Common myeloid progenitor, CD34-positive (primary cell): ENCODE data around the gene KIF4A.
"Not testable (repeated sequence)": the region's sequence is repeated elsewhere in the genome, so short reads cannot be mapped to it uniquely, and the experiment has no call there.

Experiments
- CTCF ChIA-PET: fragments of 350-600 bp; sonication (Branson Sonifier 250); formaldehyde crosslinking; loops from one replicate; lab custom pipeline; 2021; ENCODE audit warnings: antibody characterized with exemption; lab: Charles Lee
- POLR2A ChIA-PET: fragments of 350-600 bp; sonication (Branson Sonifier 250); formaldehyde crosslinking; loops from one replicate; lab custom pipeline; 2021; ENCODE audit warnings: antibody characterized with exemption; lab: Charles Lee
- DNase-seq, 3 donors: peaks; one replicate each; pipeline versions ENCODE4 v3.0.0 to v3.0.0-alpha.2; 2013
- H3K27ac ChIP-seq, 2 experiments: 1 replicate in 1 of 2; 2 replicates in 1 of 2; pipeline ENCODE4 v1.7.0; 2013; ENCODE audit warnings: inconsistent platforms in 2 of 2, low read length in 2 of 2, mild to moderate bottlenecking in 2 of 2, low read depth in 1 of 2, moderate library complexity in 1 of 2; ENCODE audit not compliant: severe bottlenecking in 2 of 2, insufficient read depth in 1 of 2, poor library complexity in 1 of 2
- H3K27me3 ChIP-seq, 5 experiments: replicated peaks in 2 of 5; 1 replicate in 3 of 5; 2 replicates in 2 of 5; pipeline versions ENCODE4 v1.6.1 to v1.7.0; 2013; ENCODE audit warnings: low read length in 4 of 5, mild to moderate bottlenecking in 2 of 5, moderate library complexity in 2 of 5, inconsistent platforms in 1 of 5; ENCODE audit not compliant: insufficient read depth in 5 of 5, control insufficient read depth in 4 of 5
- H3K36me3 ChIP-seq, 4 experiments: 1 replicate in 2 of 4; 2 replicates in 2 of 4; pipeline versions ENCODE4 v1.6.1 to v1.7.0; 2013; ENCODE audit warnings: low read length in 3 of 4, control low read depth in 1 of 4, mild to moderate bottlenecking in 1 of 4; ENCODE audit not compliant: control insufficient read depth in 4 of 4, insufficient read depth in 4 of 4
- H3K4me1 ChIP-seq, 4 experiments: 1 replicate in 3 of 4; 2 replicates in 1 of 4; pipeline versions ENCODE4 v1.6.1 to v1.7.1; 2013; ENCODE audit warnings: low read length in 3 of 4, mild to moderate bottlenecking in 3 of 4, control low read depth in 1 of 4, inconsistent platforms in 1 of 4, moderate library complexity in 1 of 4; ENCODE audit not compliant: control insufficient read depth in 4 of 4, insufficient read depth in 4 of 4; ENCODE audit errors: control extremely low read depth in 1 of 4
- H3K4me3 ChIP-seq, 7 experiments: 1 replicate in 4 of 7; 2 replicates in 3 of 7; pipeline versions ENCODE4 v1.5.1 to v1.7.0; 2013; ENCODE audit warnings: mild to moderate bottlenecking in 7 of 7, low read length in 6 of 7, moderate library complexity in 6 of 7, inconsistent platforms in 2 of 7, low read depth in 2 of 7, control low read depth in 1 of 7; ENCODE audit not compliant: insufficient read depth in 4 of 7, control insufficient read depth in 1 of 7; ENCODE audit errors: extremely low read depth in 1 of 7
- H3K9me3 ChIP-seq, 5 experiments: 1 replicate in 4 of 5; 2 replicates in 1 of 5; pipeline versions ENCODE4 v1.6.1 to v1.7.1; 2013; ENCODE audit warnings: low read length in 4 of 5, mild to moderate bottlenecking in 2 of 5, inconsistent platforms in 1 of 5, low read depth in 1 of 5, moderate library complexity in 1 of 5; ENCODE audit not compliant: control insufficient read depth in 4 of 5, insufficient read depth in 2 of 5; ENCODE audit errors: control extremely low read depth in 1 of 5
- WGBS: methylation state at CpG from one replicate; pipeline ENCODE4 v1.1.5; 2013; ENCODE audit not compliant: insufficient coverage; 5-methylcytosine and 5-hydroxymethylcytosine counted together

The KIF4A gene

DNA sequence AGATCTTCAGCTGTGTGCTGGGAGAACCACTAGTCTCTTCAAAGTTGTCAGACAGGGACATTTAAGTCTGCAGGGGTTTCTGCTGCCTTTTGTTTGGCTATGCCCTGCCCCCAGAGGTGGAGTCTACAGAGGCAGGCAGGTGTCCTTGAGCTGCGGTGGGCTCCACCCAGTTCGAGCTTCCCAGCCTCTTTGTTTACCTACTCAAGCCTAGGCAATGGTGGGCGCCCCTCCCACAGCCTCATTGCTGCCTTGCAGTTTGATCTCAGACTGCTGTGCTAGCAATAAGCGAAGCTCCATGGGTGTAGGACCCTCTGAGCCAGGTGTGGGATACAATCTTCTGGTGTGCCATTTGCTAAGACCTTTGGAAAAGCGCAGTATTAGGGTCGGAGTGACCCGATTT lies 78.8 kb downstream of the KIF4A start:
- H3K4me1 ChIP-seq, DNase-seq, CTCF ChIA-PET, H3K27ac ChIP-seq, H3K4me3 ChIP-seq, H3K27me3 ChIP-seq, POLR2A ChIA-PET, H3K9me3 ChIP-seq, H3K36me3 ChIP-seq: not testable (repeated sequence)
- 83% methylated on average over 7 of the region's 7 CpGs for WGBS

DNA sequence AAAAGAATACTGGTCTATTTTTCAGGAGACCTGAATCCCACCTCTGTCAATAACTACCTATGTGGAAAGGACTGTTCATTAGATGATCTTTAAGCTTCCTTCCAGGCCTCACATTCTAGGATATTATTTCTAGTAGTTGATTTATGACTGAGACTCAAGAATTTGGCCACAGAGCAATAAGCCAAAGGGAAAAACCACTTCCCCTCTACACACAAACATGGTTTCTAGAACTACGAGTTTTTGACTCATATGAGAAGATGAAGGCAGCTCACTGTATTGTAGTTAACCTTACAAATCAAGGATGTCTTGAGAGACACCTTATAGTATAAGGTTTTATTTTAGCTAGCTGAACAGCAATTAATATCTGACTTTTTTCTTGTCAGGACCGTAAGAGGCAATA lies 96.3 kb downstream of the KIF4A start:
- Histone ChIP-seq H3K27ac (no peak overlapping the region), H3K4me1 (peaks cover 0 to 8% (median 2%) of the 10 kb centered on the region in 4 experiments), H3K27me3 (no peaks in the 10 kb centered on the region), H3K4me3 (no peak overlapping the region), H3K9me3 (no peaks in the 10 kb centered on the region), H3K36me3 (peaks cover 0 to 8% (median 3%) of the 10 kb centered on the region in 4 experiments)
- POLR2A ChIA-PET = no interaction called here
- CTCF ChIA-PET = interaction anchor here (1.2 kb wide), 1 partner anchor 47 kb away, joined by 3 read pairs; no protein-coding TSS in a partner anchor
- DNase-seq = peak; percentile 15 to 68 (median 62)
- WGBS = 67% methylated on average over 1 of the region's 2 CpGs

DNA sequence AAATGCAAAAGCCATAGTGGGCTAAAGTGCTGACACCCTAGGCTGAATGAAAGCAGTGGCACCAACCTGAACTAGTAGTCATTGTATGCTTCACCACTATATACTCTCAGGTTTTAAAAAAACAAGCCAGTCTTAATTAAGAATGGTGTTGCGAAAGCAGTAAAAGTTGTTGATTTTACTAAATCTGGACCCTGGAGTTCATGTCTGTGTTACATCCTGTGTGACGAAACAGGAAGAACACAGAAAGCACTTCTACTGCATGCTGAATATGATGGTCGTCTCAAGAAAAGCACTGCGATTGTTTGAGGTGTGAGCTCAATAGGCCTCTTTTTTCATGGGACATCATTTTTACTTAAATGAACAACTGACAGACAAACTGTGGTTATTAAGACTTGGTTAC lies 109.0 kb downstream of the KIF4A start:
- CTCF ChIA-PET = no interaction called here
- H3K4me1 ChIP-seq = peaks cover 0 to 6% (median 0%) of the 10 kb centered on the region in 4 experiments
- no peak overlapping the region for H3K4me3 ChIP-seq
- DNase-seq = peak in 2 of 3 donors; percentile 14 to 37
- H3K9me3 ChIP-seq = no peaks in the 10 kb centered on the region
- H3K27me3 ChIP-seq = no peaks in the 10 kb centered on the region
- 74% methylated on average over 3 of the region's 4 CpGs for WGBS
- POLR2A ChIA-PET = no interaction called here
- no peak overlapping the region for H3K27ac ChIP-seq
- peaks cover 2 to 12% (median 6%) of the 10 kb centered on the region in 4 experiments for H3K36me3 ChIP-seq

DNA sequence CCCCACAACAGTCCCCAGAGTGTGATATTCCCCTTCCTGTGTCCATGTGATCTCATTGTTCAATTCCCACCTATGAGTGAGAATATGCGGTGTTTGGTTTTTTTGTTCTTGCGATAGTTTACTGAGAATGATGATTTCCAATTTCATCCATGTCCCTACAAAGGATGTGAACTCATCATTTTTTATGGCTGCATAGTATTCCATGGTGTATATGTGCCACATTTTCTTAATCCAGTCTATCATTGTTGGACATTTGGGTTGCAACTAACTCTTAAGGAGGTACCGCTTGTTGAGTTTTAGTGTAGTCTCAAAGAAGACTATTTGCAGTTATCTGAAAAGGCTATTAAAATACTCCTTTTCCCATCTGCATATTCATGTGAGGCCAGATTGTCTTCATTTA lies 110.3 kb downstream of the KIF4A start:
- POLR2A ChIA-PET = interaction anchor here (0.7 kb wide), 1 partner anchor 127 kb away, joined by 3 read pairs; no protein-coding TSS in a partner anchor
- H3K9me3 ChIP-seq, H3K4me1 ChIP-seq, H3K4me3 ChIP-seq, H3K27me3 ChIP-seq, DNase-seq, CTCF ChIA-PET, H3K27ac ChIP-seq: not testable (repeated sequence)
- peaks cover 2 to 17% (median 10%) of the 10 kb centered on the region in 4 experiments for H3K36me3 ChIP-seq
- no CpG with 5 or more reads among the region's 3 CpGs for WGBS

DNA sequence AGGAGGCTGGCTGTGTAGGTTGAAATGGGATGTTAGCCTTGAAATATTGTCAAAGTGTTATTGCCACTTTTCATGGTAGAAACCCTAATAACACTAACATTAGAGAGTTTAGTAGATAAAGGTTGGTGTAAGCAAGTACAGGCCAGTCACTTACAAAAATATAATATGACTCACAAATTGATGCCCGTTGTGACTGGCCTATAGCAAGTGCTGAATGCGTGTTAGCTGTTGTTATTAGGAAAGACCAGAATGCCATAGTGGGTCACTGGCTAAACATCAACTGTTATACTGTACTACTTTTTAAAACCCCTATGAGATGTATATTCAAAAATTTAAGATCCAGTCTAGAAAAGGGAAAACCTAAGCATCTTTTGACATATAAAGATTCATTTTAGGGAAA lies 112.8 kb downstream of the KIF4A start:
- peaks cover 2 to 26% (median 15%) of the 10 kb centered on the region in 4 experiments for H3K36me3 ChIP-seq
- no peaks in the 10 kb centered on the region for H3K27me3 ChIP-seq
- H3K4me1 ChIP-seq = peaks cover 0 to 6% (median 0%) of the 10 kb centered on the region in 4 experiments
- H3K27ac ChIP-seq = no peak overlapping the region
- ChIA-PET POLR2A (no interaction called here), CTCF (no interaction called here)
- no CpG with 5 or more reads among the region's 2 CpGs for WGBS
- no peak for DNase-seq
- no peaks in the 10 kb centered on the region for H3K9me3 ChIP-seq
- no peak overlapping the region for H3K4me3 ChIP-seq

DNA sequence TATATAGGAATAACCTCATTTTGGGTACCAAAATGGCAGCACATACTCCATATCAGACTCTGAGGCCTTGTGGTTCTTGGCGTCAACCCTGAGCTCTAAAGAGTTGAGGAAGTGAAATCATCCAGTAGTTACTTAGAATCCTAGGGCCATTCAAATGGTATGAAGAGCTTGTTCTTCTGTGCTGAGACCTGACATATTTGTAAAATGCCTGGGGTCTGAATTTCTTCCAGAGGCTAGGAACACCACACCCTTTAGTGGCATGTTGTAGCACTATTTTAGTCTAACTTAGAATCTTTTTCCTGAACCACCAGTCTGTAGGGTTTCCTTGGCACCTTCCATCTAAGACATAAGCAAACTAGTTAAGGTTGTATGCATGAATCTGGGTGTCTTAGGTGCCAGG lies 115.1 kb downstream of the KIF4A start:
- ChIA-PET POLR2A (no interaction called here), CTCF (no interaction called here)
- Histone ChIP-seq H3K9me3 (no peaks in the 10 kb centered on the region), H3K27ac (no peak overlapping the region), H3K4me3 (no peak overlapping the region), H3K27me3 (no peaks in the 10 kb centered on the region), H3K4me1 (no peaks in the 10 kb centered on the region), H3K36me3 (peaks cover 2 to 29% (median 17%) of the 10 kb centered on the region in 4 experiments)
- no CpG with 5 or more reads among the region's 1 CpG for WGBS
- DNase-seq = no peak

DNA sequence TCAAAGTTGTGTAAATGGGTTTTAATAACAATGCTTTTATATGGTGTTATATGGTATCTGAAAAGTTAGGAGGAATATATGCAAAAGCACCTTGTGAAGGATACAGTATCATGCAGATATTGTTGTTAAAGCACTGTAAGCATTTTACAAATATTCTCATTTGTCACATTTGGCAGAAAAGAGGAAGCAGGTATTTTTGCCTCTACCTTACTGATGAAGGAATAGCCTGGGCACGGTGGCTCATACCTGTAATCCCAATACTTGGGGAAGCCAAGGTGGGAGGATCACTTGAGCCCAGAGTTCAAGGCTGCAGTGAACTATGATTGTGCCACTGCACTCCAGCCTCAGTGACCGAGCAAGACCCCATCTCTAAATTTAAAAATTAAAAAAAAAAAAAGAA lies 121.0 kb downstream of the KIF4A start:
- H3K27ac ChIP-seq = no peak overlapping the region
- 100% methylated on average over 1 of the region's 2 CpGs for WGBS
- H3K4me1 ChIP-seq = no peaks in the 10 kb centered on the region
- ChIA-PET POLR2A (no interaction called here), CTCF (no interaction called here)
- H3K9me3 ChIP-seq = no peaks in the 10 kb centered on the region
- H3K36me3 ChIP-seq = peaks cover 0 to 13% (median 4%) of the 10 kb centered on the region in 4 experiments
- H3K27me3 ChIP-seq = no peaks in the 10 kb centered on the region
- no peak for DNase-seq
- H3K4me3 ChIP-seq = no peak overlapping the region
